Measurements from ENCODE around the gene FAHD2A. TPM values are rescaled to one million over a fixed set of nuclear protein-coding genes. Genes with fewer than 3 reads are reported as not detected.
"Not testable (repeated sequence)": the region's sequence is repeated elsewhere in the genome, so short reads cannot be mapped to it uniquely, and the experiment has no call there.

The FAHD2A gene
- total and polyA plus RNA-seq, 2 experiments from 2014 or later: 30.1 to 36.9 TPM

DNA sequence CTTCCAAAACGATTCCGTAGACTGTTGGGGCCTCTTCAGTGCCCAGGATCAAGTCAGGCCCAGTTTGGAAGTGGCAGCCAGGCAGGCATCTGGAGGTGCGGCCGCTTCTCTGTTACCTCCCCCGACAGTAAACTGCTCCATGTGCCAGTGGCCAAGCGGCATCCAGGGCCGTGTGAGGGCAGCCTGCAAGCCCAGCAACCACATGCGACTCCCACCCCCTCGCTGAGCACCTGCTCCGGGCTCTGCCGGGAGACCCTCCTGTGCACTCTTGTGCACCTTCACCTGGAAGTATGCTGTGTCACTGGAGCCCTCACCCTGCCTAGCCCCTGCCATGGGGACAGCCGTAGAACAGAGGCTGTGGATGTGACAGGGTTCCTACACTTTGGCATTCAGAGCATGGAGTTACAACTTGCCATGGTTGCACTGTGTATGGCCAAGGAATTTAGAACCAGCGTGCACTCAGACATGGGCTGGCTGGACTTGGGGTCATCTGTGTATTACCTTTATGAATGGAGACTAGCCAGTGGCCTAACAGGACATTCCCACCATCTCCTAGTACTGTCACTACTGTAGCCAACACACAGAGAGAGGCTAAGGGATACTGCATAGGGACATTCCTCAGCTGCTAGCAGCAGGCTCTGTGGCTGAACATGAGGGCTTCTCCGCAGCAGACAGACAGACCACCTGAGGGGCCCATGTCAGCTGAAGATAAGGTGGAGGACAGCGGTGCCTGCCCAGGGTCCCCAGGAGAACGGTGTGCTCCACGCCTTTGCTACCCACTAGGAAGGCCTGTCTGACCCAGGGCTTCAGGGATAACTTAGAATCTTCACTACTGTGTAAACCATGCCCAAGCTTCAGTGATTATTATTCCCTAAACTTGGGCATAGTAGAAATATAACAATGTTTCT lies 25.0 kb upstream of the FAHD2A start:
- Histone ChIP-seq H3K4me2 (no peak overlapping the region), H3K4me1 (ENCODE audit: insufficient read depth) (no peaks in the 10 kb centered on the region)
- whole genome bisulfite sequencing (ENCODE audit: low lambda C conversion rate, missing lambda C conversion rate): 91% methylated on average over 17 of the region's 17 CpGs

GRCh38 chr2:95378281-95378680 lies 24.2 kb upstream of the FAHD2A start:
- H3K4me3 ChIP-seq; DNase-seq (ENCODE audit: low spot score); H4K20me1 ChIP-seq (ENCODE audit: insufficient read depth, poor library complexity, severe bottlenecking); H3K79me2 ChIP-seq; H3K9me2 ChIP-seq (replicated peaks; ENCODE audit: insufficient read depth); H3K36me3 ChIP-seq (replicated peaks; ENCODE audit: insufficient read depth, low read depth); H3K27me3 ChIP-seq; H3K9me3 ChIP-seq (ENCODE audit: low read depth); H3K4me1 ChIP-seq (ENCODE audit: insufficient read depth); H2AFZ ChIP-seq; H3K4me2 ChIP-seq; H3K27ac ChIP-seq: not testable (repeated sequence)
- 95% methylated on average over 7 of the region's 7 CpGs for WGBS (ENCODE audit: low lambda C conversion rate, missing lambda C conversion rate)

More for the DNA sequence above, 25.0 kb upstream of the FAHD2A start:
- Histone ChIP-seq H2AFZ (no peak overlapping the region), H3K9me2 (replicated peaks; ENCODE audit: insufficient read depth) (no peaks in the 10 kb centered on the region), H3K36me3 (replicated peaks; ENCODE audit: insufficient read depth, low read depth) (no peaks in the 10 kb centered on the region), H3K27ac (no peak overlapping the region), H3K79me2 (no peaks in the 10 kb centered on the region), H4K20me1 (ENCODE audit: insufficient read depth, poor library complexity, severe bottlenecking) (no peaks in the 10 kb centered on the region), H3K9me3 (ENCODE audit: low read depth) (no peaks in the 10 kb centered on the region), H3K4me3 (no peak overlapping the region), H3K27me3 (no peaks in the 10 kb centered on the region)
- TF ChIP-seq, protein P1, sequence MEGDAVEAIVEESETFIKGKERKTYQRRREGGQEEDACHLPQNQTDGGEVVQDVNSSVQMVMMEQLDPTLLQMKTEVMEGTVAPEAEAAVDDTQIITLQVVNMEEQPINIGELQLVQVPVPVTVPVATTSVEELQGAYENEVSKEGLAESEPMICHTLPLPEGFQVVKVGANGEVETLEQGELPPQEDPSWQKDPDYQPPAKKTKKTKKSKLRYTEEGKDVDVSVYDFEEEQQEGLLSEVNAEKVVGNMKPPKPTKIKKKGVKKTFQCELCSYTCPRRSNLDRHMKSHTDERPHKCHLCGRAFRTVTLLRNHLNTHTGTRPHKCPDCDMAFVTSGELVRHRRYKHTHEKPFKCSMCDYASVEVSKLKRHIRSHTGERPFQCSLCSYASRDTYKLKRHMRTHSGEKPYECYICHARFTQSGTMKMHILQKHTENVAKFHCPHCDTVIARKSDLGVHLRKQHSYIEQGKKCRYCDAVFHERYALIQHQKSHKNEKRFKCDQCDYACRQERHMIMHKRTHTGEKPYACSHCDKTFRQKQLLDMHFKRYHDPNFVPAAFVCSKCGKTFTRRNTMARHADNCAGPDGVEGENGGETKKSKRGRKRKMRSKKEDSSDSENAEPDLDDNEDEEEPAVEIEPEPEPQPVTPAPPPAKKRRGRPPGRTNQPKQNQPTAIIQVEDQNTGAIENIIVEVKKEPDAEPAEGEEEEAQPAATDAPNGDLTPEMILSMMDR (IDR thresholded peaks at IDR 0.05; ENCODE audit: poor library complexity): no peak
- no peak for TF ChIP-seq EZH2phosphoT487 (IDR thresholded peaks at IDR 0.05; ENCODE audit: low read depth, severe bottlenecking, unreplicated experiment)
- no peak for TF ChIP-seq EZH2 (IDR thresholded peaks at IDR 0.05; ENCODE audit: borderline replicate concordance)
- no peak for DNase-seq (ENCODE audit: low spot score)

DNA sequence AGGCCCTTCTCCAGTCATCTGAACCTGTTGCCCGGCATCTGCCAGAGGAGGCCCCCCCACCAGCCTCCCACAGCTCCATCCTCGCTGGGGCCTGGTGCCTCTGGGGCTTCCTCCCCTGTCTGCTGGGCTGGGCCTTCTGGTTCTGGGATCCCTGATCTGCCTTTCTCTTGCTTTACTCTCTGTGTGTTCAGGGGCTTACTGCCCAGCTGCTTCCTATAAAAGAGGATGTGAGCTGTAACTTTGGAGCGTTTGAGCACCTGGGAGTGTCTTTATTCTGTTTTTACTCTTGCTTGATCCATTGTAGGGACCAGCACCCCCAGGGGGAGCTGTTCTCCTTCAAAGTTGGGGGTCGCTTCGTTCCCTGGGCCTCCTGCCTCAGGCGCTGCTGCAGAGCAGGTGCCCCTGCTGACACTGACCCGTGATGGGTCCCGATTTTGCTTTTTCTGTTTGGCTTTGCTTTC lies 23.1 kb upstream of the FAHD2A start:
- H3K36me3 ChIP-seq (replicated peaks; ENCODE audit: insufficient read depth, low read depth): no peaks in the 10 kb centered on the region
- no peak for TF ChIP-seq EZH2 (IDR thresholded peaks at IDR 0.05; ENCODE audit: borderline replicate concordance)
- TF ChIP-seq, protein P1 (IDR thresholded peaks at IDR 0.05; ENCODE audit: poor library complexity): peak; percentile 7
- H2AFZ ChIP-seq: no peak overlapping the region
- H3K9me2 ChIP-seq (replicated peaks; ENCODE audit: insufficient read depth): no peaks in the 10 kb centered on the region
- WGBS (ENCODE audit: low lambda C conversion rate, missing lambda C conversion rate): 52% methylated on average over 8 of the region's 8 CpGs
- no peak overlapping the region for H3K4me2 ChIP-seq
- no peaks in the 10 kb centered on the region for H3K27me3 ChIP-seq
- no peaks in the 10 kb centered on the region for H3K79me2 ChIP-seq
- no peaks in the 10 kb centered on the region for H3K4me1 ChIP-seq (ENCODE audit: insufficient read depth)
- H3K4me3 ChIP-seq: no peak overlapping the region
- no peaks in the 10 kb centered on the region for H3K9me3 ChIP-seq (ENCODE audit: low read depth)
- H3K27ac ChIP-seq: no peak overlapping the region
- no peak for DNase-seq (ENCODE audit: low spot score)
- H4K20me1 ChIP-seq (ENCODE audit: insufficient read depth, poor library complexity, severe bottlenecking): no peaks in the 10 kb centered on the region

- H3K36me3 ChIP-seq (replicated peaks; ENCODE audit: insufficient read depth, low read depth): no peaks in the 10 kb centered on the region
- TF ChIP-seq EZH2phosphoT487 (IDR thresholded peaks at IDR 0.05; ENCODE audit: low read depth, severe bottlenecking, unreplicated experiment) (no peak), EZH2 (IDR thresholded peaks at IDR 0.05; ENCODE audit: borderline replicate concordance) (no peak)
- TF ChIP-seq, protein P1 (IDR thresholded peaks at IDR 0.05; ENCODE audit: poor library complexity): no peak
- no peaks in the 10 kb centered on the region for H3K4me1 ChIP-seq (ENCODE audit: insufficient read depth)
- H3K27ac ChIP-seq: no peak overlapping the region
- 80% methylated on average over 5 of the region's 5 CpGs for WGBS (ENCODE audit: low lambda C conversion rate, missing lambda C conversion rate)
- H3K4me3 ChIP-seq: no peak overlapping the region
- no peak overlapping the region for H2AFZ ChIP-seq
- no peak overlapping the region for H3K4me2 ChIP-seq
- no peaks in the 10 kb centered on the region for H3K9me2 ChIP-seq (replicated peaks; ENCODE audit: insufficient read depth)
- no peaks in the 10 kb centered on the region for H3K9me3 ChIP-seq (ENCODE audit: low read depth)
- no peaks in the 10 kb centered on the region for H3K79me2 ChIP-seq
- no peak for DNase-seq (ENCODE audit: low spot score)
- H3K27me3 ChIP-seq: no peaks in the 10 kb centered on the region
- no peaks in the 10 kb centered on the region for H4K20me1 ChIP-seq (ENCODE audit: insufficient read depth, poor library complexity, severe bottlenecking)
These were observed 22.2 kb upstream of the FAHD2A start for GRCh38 chr2:95380280-95380679.

Data from hepatocyte (in vitro differentiated cells).